Coronary artery (tissue), 2 donors: ENCODE results near the gene CCDC187.

Experiments
- DNase-seq: peaks from one replicate; pipeline ENCODE4 v3.0.0-alpha.2; 2017; ENCODE audit warnings: low spot score
- H3K27ac ChIP-seq, 2 donors: fragments of 200-600 bp; sonication (generic); one replicate each; pipeline ENCODE4 v1.5.1; 2016 to 2019
- H3K4me3 ChIP-seq: fragments of 200-600 bp; sonication (generic); 2 replicates; pipeline ENCODE4 v1.5.1; 2016; ENCODE audit warnings: mild to moderate bottlenecking, moderate library complexity
- CTCF ChIP-seq: fragments of 200-600 bp; sonication (generic); IDR thresholded peaks from one replicate; pipeline ENCODE4 v1.5.1; 2019; ENCODE audit warnings: antibody characterized with exemption

CCDC187 gene

GRCh38 chr9:136226680-136227407 is 77.0 kb downstream of the CCDC187 start:
- no peak for DNase-seq
- TF ChIP-seq CTCF: no peak
- Histone ChIP-seq H3K4me3 (no peak overlapping the region), H3K27ac (no peak overlapping the region)

- Histone ChIP-seq H3K27ac (no peak overlapping the region), H3K4me3 (no peak overlapping the region)
- peak; percentile 63 for TF ChIP-seq CTCF
- no peak for DNase-seq
Measured at GRCh38 chr9:136225748-136226679, 77.9 kb downstream of the CCDC187 start.

GRCh38 chr9:136225366-136225747 is 78.5 kb downstream of the CCDC187 start:
- no peak for DNase-seq
- H3K27ac ChIP-seq: no peak overlapping the region
- H3K4me3 ChIP-seq: no peak overlapping the region
- TF ChIP-seq CTCF: no peak

- no peak for TF ChIP-seq CTCF
- Histone ChIP-seq H3K4me3 (no peak overlapping the region), H3K27ac (no peak overlapping the region)
- no peak for DNase-seq
Measured at GRCh38 chr9:136223871-136224640, 79.8 kb downstream of the CCDC187 start.

- TF ChIP-seq CTCF: no peak
- no peak overlapping the region for H3K27ac ChIP-seq
- DNase-seq: no peak
- H3K4me3 ChIP-seq: no peak overlapping the region
Measured at GRCh38 chr9:136222906-136223285, 81.0 kb downstream of the CCDC187 start.

- Histone ChIP-seq H3K27ac (no peak overlapping the region), H3K4me3 (no peak overlapping the region)
- DNase-seq: no peak
- TF ChIP-seq CTCF: no peak
Measured at GRCh38 chr9:136222166-136222905, 81.6 kb downstream of the CCDC187 start.
